ENCODE measurements around the gene ATP4B.

Gene ATP4B

DNA sequence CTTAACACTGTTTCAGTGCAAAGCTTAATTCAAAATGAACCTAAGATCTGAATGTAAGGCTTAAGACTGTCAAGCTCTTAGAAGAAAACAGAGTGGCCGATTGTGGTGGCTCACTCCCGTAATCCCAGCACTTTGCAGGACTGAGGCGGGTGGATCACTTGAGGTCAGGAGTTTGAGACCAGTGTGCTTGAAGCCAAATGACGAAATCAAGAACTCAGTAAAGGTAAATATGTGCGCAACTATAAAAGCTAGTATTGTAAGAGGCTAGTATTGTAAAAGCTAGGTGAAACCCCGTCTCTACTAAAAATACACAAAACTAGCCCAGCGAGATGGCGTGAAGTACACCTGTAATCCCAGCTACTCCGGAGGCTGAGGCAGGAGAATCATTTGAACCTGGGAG lies 12.7 kb downstream of the ATP4B start:
- H2AFZ ChIP-seq (ENCODE audit: low read length): no peak overlapping the region
- no peaks in the 10 kb centered on the region for H4K20me1 ChIP-seq (ENCODE audit: insufficient read depth, low read length)
- H3F3A ChIP-seq (ENCODE audit: insufficient read depth, low read length): no peaks in the 10 kb centered on the region
- no peaks in the 10 kb centered on the region for H3K27me3 ChIP-seq (ENCODE audit: insufficient read depth, low read length)
- H3K9ac ChIP-seq (ENCODE audit: low read length): no peak overlapping the region
- H3K9me2 ChIP-seq (ENCODE audit: low read depth, low read length): no peaks in the 10 kb centered on the region
- H3K4me1 ChIP-seq (ENCODE audit: insufficient read depth, low read length, severe bottlenecking): no peaks in the 10 kb centered on the region
- TF ChIP-seq, protein P1, sequence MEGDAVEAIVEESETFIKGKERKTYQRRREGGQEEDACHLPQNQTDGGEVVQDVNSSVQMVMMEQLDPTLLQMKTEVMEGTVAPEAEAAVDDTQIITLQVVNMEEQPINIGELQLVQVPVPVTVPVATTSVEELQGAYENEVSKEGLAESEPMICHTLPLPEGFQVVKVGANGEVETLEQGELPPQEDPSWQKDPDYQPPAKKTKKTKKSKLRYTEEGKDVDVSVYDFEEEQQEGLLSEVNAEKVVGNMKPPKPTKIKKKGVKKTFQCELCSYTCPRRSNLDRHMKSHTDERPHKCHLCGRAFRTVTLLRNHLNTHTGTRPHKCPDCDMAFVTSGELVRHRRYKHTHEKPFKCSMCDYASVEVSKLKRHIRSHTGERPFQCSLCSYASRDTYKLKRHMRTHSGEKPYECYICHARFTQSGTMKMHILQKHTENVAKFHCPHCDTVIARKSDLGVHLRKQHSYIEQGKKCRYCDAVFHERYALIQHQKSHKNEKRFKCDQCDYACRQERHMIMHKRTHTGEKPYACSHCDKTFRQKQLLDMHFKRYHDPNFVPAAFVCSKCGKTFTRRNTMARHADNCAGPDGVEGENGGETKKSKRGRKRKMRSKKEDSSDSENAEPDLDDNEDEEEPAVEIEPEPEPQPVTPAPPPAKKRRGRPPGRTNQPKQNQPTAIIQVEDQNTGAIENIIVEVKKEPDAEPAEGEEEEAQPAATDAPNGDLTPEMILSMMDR (IDR thresholded peaks at IDR 0.05; ENCODE audit: low read length): no peak
- TF ChIP-seq EZH2 (IDR thresholded peaks at IDR 0.05; ENCODE audit: borderline replicate concordance, low read length): no peak
- H3K4me3 ChIP-seq (ENCODE audit: low read depth, low read length, poor library complexity, severe bottlenecking): no peak overlapping the region
- H3K27ac ChIP-seq (ENCODE audit: low read depth, low read length, poor library complexity, severe bottlenecking): no peak overlapping the region
- H3K36me3 ChIP-seq (ENCODE audit: insufficient read depth, low read length): peaks cover 21% of the 10 kb centered on the region
- H3K9me3 ChIP-seq (ENCODE audit: low read length): peaks cover 5% of the 10 kb centered on the region; the same call in 1 of the 2 replicates
- H3K79me2 ChIP-seq (ENCODE audit: insufficient read depth, low read length): no peaks in the 10 kb centered on the region
- no peak overlapping the region for H3K4me2 ChIP-seq (ENCODE audit: low read length)

DNA sequence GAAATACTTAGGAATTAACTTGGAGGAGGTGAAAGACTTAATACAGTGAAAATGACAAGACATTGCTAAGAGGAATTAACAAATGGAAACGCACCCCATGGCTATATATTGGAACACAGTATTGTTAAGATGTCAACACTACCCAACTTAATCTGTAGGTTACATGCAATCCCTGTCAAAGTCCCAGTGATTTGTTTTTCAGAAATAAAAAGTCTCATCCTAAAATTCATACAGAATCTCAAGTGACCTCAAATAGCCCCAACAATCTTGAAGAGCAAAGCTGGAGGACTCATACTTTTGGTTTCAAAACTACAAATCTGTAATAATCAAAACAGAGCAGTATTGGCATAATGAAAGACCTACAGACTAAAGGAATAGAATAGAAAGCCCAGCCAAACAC lies 13.2 kb downstream of the ATP4B start:
- Histone ChIP-seq H3K9me3 (ENCODE audit: low read length) (peaks cover 5% of the 10 kb centered on the region; the same call in 1 of the 2 replicates), H3K9ac (ENCODE audit: low read length) (no peak overlapping the region), H3K36me3 (ENCODE audit: insufficient read depth, low read length) (peaks cover 26% of the 10 kb centered on the region), H3K4me3 (ENCODE audit: low read depth, low read length, poor library complexity, severe bottlenecking) (no peak overlapping the region), H3K9me2 (ENCODE audit: low read depth, low read length) (no peaks in the 10 kb centered on the region), H4K20me1 (ENCODE audit: insufficient read depth, low read length) (no peaks in the 10 kb centered on the region), H3K79me2 (ENCODE audit: insufficient read depth, low read length) (no peaks in the 10 kb centered on the region), H3K27ac (ENCODE audit: low read depth, low read length, poor library complexity, severe bottlenecking) (no peak overlapping the region), H3K4me1 (ENCODE audit: insufficient read depth, low read length, severe bottlenecking) (no peaks in the 10 kb centered on the region), H3K4me2 (ENCODE audit: low read length) (no peak overlapping the region), H3F3A (ENCODE audit: insufficient read depth, low read length) (no peaks in the 10 kb centered on the region), H2AFZ (ENCODE audit: low read length) (no peak overlapping the region), H3K27me3 (ENCODE audit: insufficient read depth, low read length) (no peaks in the 10 kb centered on the region)
- TF ChIP-seq, protein P1 (IDR thresholded peaks at IDR 0.05; ENCODE audit: low read length): no peak
- no peak for TF ChIP-seq EZH2 (IDR thresholded peaks at IDR 0.05; ENCODE audit: borderline replicate concordance, low read length)

DNA sequence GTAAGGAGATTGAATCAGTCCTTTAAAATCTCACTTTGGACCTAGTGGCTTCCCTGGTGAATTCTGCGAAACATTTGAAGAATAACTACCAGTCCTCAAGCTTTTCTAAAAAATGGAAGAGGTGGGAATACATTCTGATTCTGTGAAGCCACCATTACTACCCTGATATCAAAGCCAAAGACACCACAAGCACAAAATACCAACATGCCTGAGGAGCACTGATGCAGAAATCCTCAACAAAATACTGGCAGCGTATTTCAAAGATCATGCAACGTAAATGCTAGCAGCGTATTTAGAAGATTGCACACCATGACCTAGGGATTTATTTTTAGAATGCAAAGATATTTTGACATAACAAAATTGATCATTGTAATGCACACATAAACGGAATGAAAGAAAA lies 14.4 kb downstream of the ATP4B start:
- H3K9me2 ChIP-seq (ENCODE audit: low read depth, low read length): no peaks in the 10 kb centered on the region
- H3K4me2 ChIP-seq (ENCODE audit: low read length): no peak overlapping the region
- H3F3A ChIP-seq (ENCODE audit: insufficient read depth, low read length): no peaks in the 10 kb centered on the region
- peaks cover 5% of the 10 kb centered on the region; the same call in 1 of the 2 replicates for H3K9me3 ChIP-seq (ENCODE audit: low read length)
- H3K36me3 ChIP-seq (ENCODE audit: insufficient read depth, low read length): peaks cover 38% of the 10 kb centered on the region
- no peak overlapping the region for H3K9ac ChIP-seq (ENCODE audit: low read length)
- H2AFZ ChIP-seq (ENCODE audit: low read length): no peak overlapping the region
- no peaks in the 10 kb centered on the region for H4K20me1 ChIP-seq (ENCODE audit: insufficient read depth, low read length)
- no peak overlapping the region for H3K27ac ChIP-seq (ENCODE audit: low read depth, low read length, poor library complexity, severe bottlenecking)
- no peak overlapping the region for H3K4me3 ChIP-seq (ENCODE audit: low read depth, low read length, poor library complexity, severe bottlenecking)
- no peak for TF ChIP-seq EZH2 (IDR thresholded peaks at IDR 0.05; ENCODE audit: borderline replicate concordance, low read length)
- TF ChIP-seq, protein P1 (IDR thresholded peaks at IDR 0.05; ENCODE audit: low read length): no peak
- H3K79me2 ChIP-seq (ENCODE audit: insufficient read depth, low read length): no peaks in the 10 kb centered on the region
- no peaks in the 10 kb centered on the region for H3K27me3 ChIP-seq (ENCODE audit: insufficient read depth, low read length)
- no peaks in the 10 kb centered on the region for H3K4me1 ChIP-seq (ENCODE audit: insufficient read depth, low read length, severe bottlenecking)
